ENCODE results near the gene MALT1.
"Not testable (repeated sequence)": the region's sequence is repeated elsewhere in the genome, so short reads cannot be mapped to it uniquely, and the experiment has no call there.

The MALT1 gene

GRCh38 chr18:58772161-58772560 is 100.9 kb downstream of the MALT1 start:
- DNase-seq (ENCODE audit: low read depth, low spot score) = no peak

GRCh38 chr18:58776084-58776483 is 104.8 kb downstream of the MALT1 start:
- no peak for DNase-seq (ENCODE audit: low read depth, low spot score)

- not testable (repeated sequence) for DNase-seq (ENCODE audit: low read depth, low spot score)
Measured at GRCh38 chr18:58776541-58776940, 105.3 kb downstream of the MALT1 start.

- no peak for DNase-seq (ENCODE audit: low read depth, low spot score)
Measured at GRCh38 chr18:58777471-58777870, 106.2 kb downstream of the MALT1 start.

- DNase-seq (ENCODE audit: low read depth, low spot score) = no peak
Measured at GRCh38 chr18:58779529-58779928, 108.3 kb downstream of the MALT1 start.

GRCh38 chr18:58780045-58780444 is 108.8 kb downstream of the MALT1 start:
- DNase-seq (ENCODE audit: low read depth, low spot score) = no peak

- peak; percentile 90 for DNase-seq (ENCODE audit: low read depth, low spot score)
Measured at GRCh38 chr18:58781627-58782194, 110.4 kb downstream of the MALT1 start.

- DNase-seq (ENCODE audit: low read depth, low spot score) = peak; percentile 60
Measured at GRCh38 chr18:58784601-58785137, 113.4 kb downstream of the MALT1 start.

GRCh38 chr18:58785171-58785805 is 114.0 kb downstream of the MALT1 start:
- DNase-seq (ENCODE audit: low read depth, low spot score) = peak; percentile 84

- no peak for DNase-seq (ENCODE audit: low read depth, low spot score)
Measured at GRCh38 chr18:58785870-58786269, 114.6 kb downstream of the MALT1 start.

GRCh38 chr18:58787536-58788149 is 116.4 kb downstream of the MALT1 start:
- DNase-seq (ENCODE audit: low read depth, low spot score) = no peak

- DNase-seq (ENCODE audit: low read depth, low spot score) = peak; percentile 50
Measured at GRCh38 chr18:58788470-58788869, 117.2 kb downstream of the MALT1 start.

GRCh38 chr18:58788971-58789875 is 118.0 kb downstream of the MALT1 start:
- peak; percentile 91 for DNase-seq (ENCODE audit: low read depth, low spot score)

GRCh38 chr18:58789876-58790240 is 118.6 kb downstream of the MALT1 start:
- DNase-seq (ENCODE audit: low read depth, low spot score) = peak; percentile 66

GRCh38 chr18:58792086-58792485 is 120.8 kb downstream of the MALT1 start:
- no peak for DNase-seq (ENCODE audit: low read depth, low spot score)

GRCh38 chr18:58793361-58793760 is 122.1 kb downstream of the MALT1 start:
- DNase-seq (ENCODE audit: low read depth, low spot score) = no peak

GRCh38 chr18:58796220-58796619 is 125.0 kb downstream of the MALT1 start:
- DNase-seq (ENCODE audit: low read depth, low spot score) = no peak

- no peak for DNase-seq (ENCODE audit: low read depth, low spot score)
Measured at GRCh38 chr18:58800582-58800981, 129.3 kb downstream of the MALT1 start.

GRCh38 chr18:58802959-58803358 is 131.7 kb downstream of the MALT1 start:
- no peak for DNase-seq (ENCODE audit: low read depth, low spot score)

- no peak for DNase-seq (ENCODE audit: low read depth, low spot score)
Measured at GRCh38 chr18:58803978-58804377, 132.7 kb downstream of the MALT1 start.
